CD14-positive monocyte (primary cell): ENCODE data around the gene MACC1. TPM values are rescaled to one million over a fixed set of nuclear protein-coding genes. Genes with fewer than 3 reads are reported as not detected.

ENCODE experiments used
- DNase-seq, 3 donors: peaks; one replicate each; pipeline ENCODE4 v3.0.0-alpha.2; 2011 to 2022
- H2AFZ ChIP-seq: 2 replicates; pipeline ENCODE4 v1.6.0; 2012; ENCODE audit warnings: mild to moderate bottlenecking, low read depth, low read length, inconsistent platforms; ENCODE audit not compliant: insufficient read depth, poor library complexity, severe bottlenecking
- H3K27ac ChIP-seq, 2 donors: 1 replicate in 1 of 2; 2 replicates in 1 of 2; pipeline ENCODE4 v1.5.1; 2012 to 2013; ENCODE audit warnings: low read length in 2 of 2, control low read depth in 1 of 2, inconsistent platforms in 1 of 2, low read depth in 1 of 2, mild to moderate bottlenecking in 1 of 2
- H3K27me3 ChIP-seq, 2 donors: one replicate each; pipeline versions ENCODE4 v1.6.0 to v1.6.1; 2011 to 2013; ENCODE audit warnings: low read length in 2 of 2; ENCODE audit not compliant: control insufficient read depth in 2 of 2, insufficient read depth in 2 of 2
- H3K36me3 ChIP-seq, 2 donors: replicated peaks in 1 of 2; 1 replicate in 1 of 2; 2 replicates in 1 of 2; pipeline versions ENCODE4 v1.5.1 to v1.6.1; 2012 to 2013; ENCODE audit warnings: low read length in 2 of 2, control low read depth in 1 of 2, inconsistent platforms in 1 of 2, mild to moderate bottlenecking in 1 of 2; ENCODE audit not compliant: insufficient read depth in 2 of 2, control insufficient read depth in 1 of 2
- H3K4me1 ChIP-seq, 2 donors: 1 replicate in 1 of 2; 2 replicates in 1 of 2; pipeline versions ENCODE4 v1.5.1 to v1.6.1; 2012 to 2013; ENCODE audit warnings: low read length in 2 of 2, control low read depth in 1 of 2, inconsistent platforms in 1 of 2, mild to moderate bottlenecking in 1 of 2, moderate library complexity in 1 of 2; ENCODE audit not compliant: insufficient read depth in 2 of 2, control insufficient read depth in 1 of 2
- H3K4me2 ChIP-seq: replicated peaks from 2 replicates; pipeline ENCODE3; 2012; ENCODE audit warnings: low read length, moderate library complexity, mild to moderate bottlenecking; ENCODE audit not compliant: poor library complexity, severe bottlenecking; ENCODE audit errors: extremely low read depth
- H3K4me3 ChIP-seq, 3 experiments: fragments of 200-600 bp in 1 of 3; sonication (generic) in 1 of 3; replicated peaks in 1 of 3; 1 replicate in 2 of 3; 2 replicates in 1 of 3; pipeline ENCODE4 v1.5.1; 2011 to 2013; ENCODE audit warnings: low read length in 3 of 3, mild to moderate bottlenecking in 3 of 3, control low read depth in 2 of 3, low read depth in 2 of 3, inconsistent platforms in 1 of 3, moderate library complexity in 1 of 3
- H3K79me2 ChIP-seq: 2 replicates; pipeline ENCODE4 v1.6.0; 2012; ENCODE audit warnings: mild to moderate bottlenecking, control low read depth, inconsistent platforms, low read length, moderate library complexity; ENCODE audit not compliant: insufficient read depth
- H3K9ac ChIP-seq: 2 replicates; pipeline ENCODE4 v1.6.0; 2017; ENCODE audit warnings: low read length, mild to moderate bottlenecking; ENCODE audit not compliant: insufficient read depth, poor library complexity, severe bottlenecking
- H3K9me3 ChIP-seq, 2 donors: replicated peaks in 1 of 2; 1 replicate in 1 of 2; 2 replicates in 1 of 2; pipeline versions ENCODE4 v1.5.1 to v1.6.1; 2012 to 2013; ENCODE audit warnings: low read length in 2 of 2, control low read depth in 1 of 2; ENCODE audit not compliant: control insufficient read depth in 1 of 2, insufficient read depth in 1 of 2
- H4K20me1 ChIP-seq: 2 replicates; pipeline ENCODE4 v1.6.0; 2012; ENCODE audit warnings: mild to moderate bottlenecking, low read length, control low read depth, moderate library complexity; ENCODE audit not compliant: insufficient read depth
- H3K27ac Mint-ChIP-seq, 7 donors: one replicate each; pipeline ENCODE4 v1.8.0; 2020; ENCODE audit warnings: mild to moderate bottlenecking in 7 of 7, mixed read lengths in 7 of 7, moderate library complexity in 6 of 7, inconsistent platforms in 2 of 7
- H3K27me3 Mint-ChIP-seq, 3 donors: one replicate each; pipeline ENCODE4 v1.8.0; 2021 to 2022; ENCODE audit warnings: low read depth in 3 of 3, mild to moderate bottlenecking in 3 of 3, mixed read lengths in 3 of 3, moderate library complexity in 3 of 3, inconsistent platforms in 1 of 3
- H3K36me3 Mint-ChIP-seq, 2 donors: one replicate each; pipeline ENCODE4 v1.8.0; 2020; ENCODE audit warnings: mixed read lengths in 2 of 2, inconsistent platforms in 1 of 2, mild to moderate bottlenecking in 1 of 2
- H3K4me1 Mint-ChIP-seq: one replicate; pipeline ENCODE4 v1.8.0; 2020; ENCODE audit warnings: mild to moderate bottlenecking, mixed read lengths
- H3K4me3 Mint-ChIP-seq, 2 donors: one replicate each; pipeline ENCODE4 v1.8.0; 2020; ENCODE audit warnings: mild to moderate bottlenecking in 2 of 2, mixed read lengths in 2 of 2, moderate library complexity in 1 of 2
- H3K9me3 Mint-ChIP-seq, 7 donors: one replicate each; pipeline ENCODE4 v1.8.0; 2020 to 2022; ENCODE audit warnings: mixed read lengths in 7 of 7, mild to moderate bottlenecking in 6 of 7, moderate library complexity in 6 of 7, inconsistent platforms in 2 of 7
- CTCF ChIP-seq: fragments of 200-600 bp; IDR thresholded peaks from one replicate; pipeline ENCODE4 v1.8.0; 2022; ENCODE audit warnings: antibody characterized with exemption, mild to moderate bottlenecking
- WGBS: methylation state at CpG from one replicate; pipeline ENCODE4 v1.1.5; 2013; ENCODE audit warnings: missing lambda C conversion rate; ENCODE audit not compliant: insufficient coverage; 5-methylcytosine and 5-hydroxymethylcytosine counted together
- intact Hi-C, 2 donors: fragments of 100-400 bp; cut with micrococcal nuclease; formaldehyde crosslinking; loops; one replicate each; pipeline versions ENCODE4 v1.15.0 to v1.15.1; 2023
- polyA plus RNA-seq, 3 donors: library from polyadenylated mRNA; depleted of rRNA in 1 of 3; unstranded in 2 of 3; stranded (reverse) in 1 of 3; fragments of 300-500 nt in 2 of 3; fragments of >200 nt in 1 of 3; fragmentation: Illumina TruSeq in 2 of 3; gene quantifications; 1 replicate in 2 of 3; 2 replicates in 1 of 3; pipeline ENCODE4 v1.2.3, GENCODE V29; 2012 to 2021

The MACC1 gene
- polyA plus RNA-seq, 3 donors, result not detected

DNA sequence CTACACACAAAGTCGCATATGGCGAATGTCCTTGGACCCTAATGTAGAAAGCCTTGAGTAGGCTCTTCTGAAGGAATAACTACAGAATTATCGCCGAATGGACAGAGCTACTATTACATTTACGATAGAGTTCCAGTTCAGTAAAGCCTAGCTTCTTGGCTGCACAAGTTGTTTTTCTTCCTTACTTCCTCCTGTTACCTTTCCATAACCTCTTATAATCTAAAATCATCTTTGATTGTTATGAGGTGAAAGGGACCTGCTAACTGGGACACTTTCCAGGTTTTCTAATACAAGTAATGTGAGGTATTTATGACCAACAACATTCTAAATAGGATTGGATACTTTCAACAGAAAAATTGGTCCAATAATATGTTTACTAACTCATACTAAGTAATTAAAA, 31.2 kb downstream of the MACC1 start:
- Mint-ChIP-seq H3K36me3 (peaks cover 0 to 4% of the 10 kb centered on the region in 2 donors), H3K4me3 (no peak overlapping the region), H3K27me3 (no peaks in the 10 kb centered on the region), H3K4me1 (peaks cover 9% of the 10 kb centered on the region), H3K27ac (no peak overlapping the region), H3K9me3 (peaks cover 10 to 21% (median 14%) of the 10 kb centered on the region in 7 donors)
- Histone ChIP-seq H3K4me2 (no peak overlapping the region), H4K20me1 (no peaks in the 10 kb centered on the region), H3K36me3 (no peaks in the 10 kb centered on the region), H3K4me1 (peaks cover 0 to under 1% of the 10 kb centered on the region in 2 donors), H3K79me2 (no peaks in the 10 kb centered on the region), H3K9me3 (no peaks in the 10 kb centered on the region), H3K4me3 (no peak overlapping the region), H2AFZ (no peak overlapping the region), H3K27me3 (no peaks in the 10 kb centered on the region), H3K9ac (no peak overlapping the region), H3K27ac (no peak overlapping the region)
- intact Hi-C loops, result no loop called here
- DNase-seq, result no peak
- no peak for TF ChIP-seq CTCF
- 100% methylated on average over 4 of the region's 5 CpGs for WGBS

GRCh38 chr7:20183086-20183485, 34.1 kb downstream of the MACC1 start:
- Histone ChIP-seq H3K4me2 (no peak overlapping the region), H3K79me2 (no peaks in the 10 kb centered on the region), H3K9me3 (no peaks in the 10 kb centered on the region), H3K4me3 (no peak overlapping the region), H4K20me1 (no peaks in the 10 kb centered on the region), H3K36me3 (no peaks in the 10 kb centered on the region), H3K9ac (no peak overlapping the region), H3K4me1 (no peaks in the 10 kb centered on the region), H3K27me3 (no peaks in the 10 kb centered on the region), H3K27ac (no peak overlapping the region), H2AFZ (no peak overlapping the region)
- Mint-ChIP-seq H3K27ac (no peak overlapping the region), H3K36me3 (no peaks in the 10 kb centered on the region), H3K27me3 (no peaks in the 10 kb centered on the region), H3K9me3 (peaks cover 5 to 8% (median 6%) of the 10 kb centered on the region in 7 donors), H3K4me3 (no peak overlapping the region), H3K4me1 (peaks cover 3% of the 10 kb centered on the region)
- no peak for DNase-seq
- whole genome bisulfite sequencing, result no CpG with 5 or more reads among the region's 4 CpGs
- no peak for TF ChIP-seq CTCF
- intact Hi-C loops, result no loop called here
